Right atrium auricular region (tissue), 2 donors: Measurements from ENCODE around the gene MMP25. TPM values are rescaled to one million over a fixed set of nuclear protein-coding genes. Genes with fewer than 3 reads are reported as not detected.

ENCODE experiments used
- DNase-seq: peaks from one replicate; pipeline ENCODE4 v3.0.0-alpha.2; 2019; ENCODE audit warnings: low spot score
- H3K27ac ChIP-seq, 2 donors: fragments of 200-600 bp; sonication (generic); 1 replicate in 1 of 2; 2 replicates in 1 of 2; pipeline ENCODE4 v1.5.1; 2016 to 2019
- H3K27me3 ChIP-seq, 2 donors: fragments of 200-600 bp; sonication (generic); one replicate each; pipeline versions ENCODE4 v1.5.1 to v1.6.0; 2017 to 2019
- H3K36me3 ChIP-seq: fragments of 200-600 bp; sonication (generic); one replicate; pipeline ENCODE4 v1.5.1; 2016
- H3K4me1 ChIP-seq, 2 donors: fragments of 200-600 bp; sonication (generic); one replicate each; pipeline versions ENCODE4 v1.5.1 to v1.6.0; 2017 to 2019
- H3K4me3 ChIP-seq, 2 donors: fragments of 200-600 bp; sonication (generic); 1 replicate in 1 of 2; 2 replicates in 1 of 2; pipeline ENCODE4 v1.5.1; 2017 to 2019; ENCODE audit warnings: mild to moderate bottlenecking in 1 of 2, moderate library complexity in 1 of 2
- H3K9me3 ChIP-seq, 2 donors: fragments of 200-600 bp; sonication (generic); one replicate each; pipeline ENCODE4 v1.5.1; 2019
- CTCF ChIP-seq, 2 donors: fragments of 200-600 bp; sonication (generic); IDR thresholded peaks; one replicate each; pipeline ENCODE4 v1.5.1; 2019; ENCODE audit warnings: antibody characterized with exemption in 2 of 2
- total RNA-seq, 2 donors: library from RNA; depleted of rRNA; stranded (reverse); fragments of >200 nt; gene quantifications; one replicate each; pipeline ENCODE4 v1.1.0, GENCODE V29; 2016

MMP25 gene
- total RNA-seq, 2 donors from 2014 or later = 0.30 to 1.7 TPM

DNA sequence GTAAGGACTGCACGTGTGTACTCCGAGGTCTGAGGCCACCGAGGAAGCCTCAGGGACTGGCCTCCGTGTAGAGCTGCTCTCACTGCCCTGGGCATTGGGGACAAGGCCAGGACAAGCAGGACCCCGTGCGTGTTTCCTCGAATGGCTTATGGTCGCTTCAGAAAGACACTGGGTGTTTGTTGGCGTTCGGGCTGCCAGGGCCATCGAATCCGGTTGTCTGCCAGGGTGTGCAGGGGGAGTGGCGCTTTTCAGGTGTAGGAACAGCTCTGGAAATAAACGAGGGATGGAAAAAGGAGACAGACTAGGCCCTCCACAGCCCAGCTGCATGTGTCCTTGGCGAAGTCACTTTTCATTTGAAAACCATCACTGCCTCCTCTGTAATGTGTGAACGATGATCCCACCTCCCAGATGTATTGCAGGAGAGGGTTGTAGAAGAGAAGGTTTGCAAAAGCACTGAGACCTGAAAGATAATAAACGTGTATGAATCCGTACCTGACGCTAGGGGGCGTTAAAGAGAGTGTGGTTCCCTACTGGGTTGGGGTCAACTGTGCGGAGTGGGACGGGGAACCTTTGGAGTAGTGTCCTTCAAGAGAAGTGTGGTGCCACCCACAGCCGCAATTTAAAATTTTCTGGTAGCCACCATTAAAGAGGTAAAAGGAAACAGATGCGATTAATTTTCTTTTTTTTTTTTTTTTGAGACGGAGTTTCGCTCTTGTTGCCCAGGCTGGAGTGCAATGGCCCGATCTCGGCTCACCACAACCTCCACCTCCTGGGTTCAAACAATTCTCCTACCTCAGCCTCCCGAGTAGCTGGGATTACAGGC is 54.9 kb downstream of the MMP25 start:
- H3K4me3 ChIP-seq = no peak overlapping the region
- peak overlapping the region; percentile 12 to 13 for H3K27ac ChIP-seq
- DNase-seq = no peak

GRCh38 chr16:3101841-3102470 is 55.6 kb downstream of the MMP25 start:
- Histone ChIP-seq H3K27me3 (no peaks in the 10 kb centered on the region), H3K36me3 (no peaks in the 10 kb centered on the region), H3K9me3 (no peaks in the 10 kb centered on the region), H3K4me3 (no peak overlapping the region), H3K27ac (peak overlapping the region; percentile 12 to 13), H3K4me1 (peaks cover 0 to 38% of the 10 kb centered on the region in 2 donors)
- no peak for DNase-seq
- no peak for TF ChIP-seq CTCF (IDR thresholded peaks at IDR 0.05)

More for the DNA sequence above, 54.9 kb downstream of the MMP25 start:
- H3K4me1 ChIP-seq = peaks cover 0 to 33% of the 10 kb centered on the region in 2 donors
- H3K27me3 ChIP-seq = no peaks in the 10 kb centered on the region
- peak in 1 of 2 donors; percentile 58 for TF ChIP-seq CTCF (IDR thresholded peaks at IDR 0.05)
- H3K36me3 ChIP-seq = no peaks in the 10 kb centered on the region
- no peaks in the 10 kb centered on the region for H3K9me3 ChIP-seq

GRCh38 chr16:3106205-3106928 is 60.0 kb downstream of the MMP25 start:
- peak; percentile 91 for DNase-seq
- no peaks in the 10 kb centered on the region for H3K27me3 ChIP-seq
- TF ChIP-seq CTCF (IDR thresholded peaks at IDR 0.05) = peak in 1 of 2 donors; percentile 21
- peak overlapping the region; percentile 54 to 72 for H3K4me3 ChIP-seq
- peak overlapping the region; percentile 75 to 84 for H3K27ac ChIP-seq
- no peaks in the 10 kb centered on the region for H3K36me3 ChIP-seq
- peaks cover 0 to 20% of the 10 kb centered on the region in 2 donors for H3K4me1 ChIP-seq
- no peaks in the 10 kb centered on the region for H3K9me3 ChIP-seq

Other genes with a start within 250 kb of the MMP25 start
- gene PRSS41, start 248.1 kb upstream of the MMP25 start, total RNA-seq = not detected
- gene PRSS21, start 229.3 kb upstream of the MMP25 start, total RNA-seq = not detected
- under 1 TPM in 1 of 2 donors, not detected in 1; 0.79 TPM for gene ZG16B, start 216.3 kb upstream of the MMP25 start, total RNA-seq
- gene PRSS22, start 188.4 kb upstream of the MMP25 start, total RNA-seq = not detected
- gene FLYWCH2, start 163.3 kb upstream of the MMP25 start, total RNA-seq = 10 to 100 TPM; 48.2 to 57.9 TPM
- gene FLYWCH1, start 134.6 kb upstream of the MMP25 start, total RNA-seq = 10 to 100 TPM; 31.5 to 37.8 TPM
- not detected for gene KREMEN2, start 82.3 kb upstream of the MMP25 start, total RNA-seq
- gene PAQR4, start 77.2 kb upstream of the MMP25 start, total RNA-seq = 1 to 10 TPM; 4.7 to 5.9 TPM
- gene PKMYT1, start 66.1 kb upstream of the MMP25 start, total RNA-seq = under 1 TPM; 0.52 to 0.98 TPM
- gene CLDN9, start 33.6 kb upstream of the MMP25 start, total RNA-seq = under 1 TPM in 1 of 2 donors, not detected in 1; 0.39 TPM
- gene CLDN6, start 28.4 kb upstream of the MMP25 start, total RNA-seq = not detected
- gene TNFRSF12A, start 26.2 kb upstream of the MMP25 start, total RNA-seq = 100 to 1,000 TPM in 1 of 2 donors, 10 to 100 TPM in 1; 36.8 to 280 TPM
- gene HCFC1R1, start 22.6 kb upstream of the MMP25 start, total RNA-seq = 10 to 100 TPM; 22.5 to 33.1 TPM
- gene THOC6, start 22.5 kb upstream of the MMP25 start, total RNA-seq = 10 to 100 TPM in 1 of 2 donors, 1 to 10 TPM in 1; 7.4 to 12.6 TPM
- gene BICDL2, start 9.6 kb upstream of the MMP25 start, total RNA-seq = under 1 TPM in 1 of 2 donors, not detected in 1; 0.28 TPM
- gene IL32, start 19.1 kb downstream of the MMP25 start, total RNA-seq = 10 to 100 TPM; 52.9 to 56.0 TPM
- not detected for gene ZSCAN10, start 52.7 kb downstream of the MMP25 start, total RNA-seq
- 10 to 100 TPM; 10.5 to 12.4 TPM for gene ZNF205, start 66.0 kb downstream of the MMP25 start, total RNA-seq
- gene ZNF213, start 88.5 kb downstream of the MMP25 start, total RNA-seq = 1 to 10 TPM; 7.3 to 7.9 TPM
- gene OR1F1, start 141.6 kb downstream of the MMP25 start, total RNA-seq = not detected
- 1 to 10 TPM; 3.2 to 4.9 TPM for gene ZNF200, start 188.6 kb downstream of the MMP25 start, total RNA-seq
- 1 to 10 TPM in 1 of 2 donors, under 1 TPM in 1; 0.82 to 2.2 TPM for gene MEFV, start 210.1 kb downstream of the MMP25 start, total RNA-seq
- gene ZNF263, start 236.9 kb downstream of the MMP25 start, total RNA-seq = 10 to 100 TPM; 11.0 to 18.0 TPM